OCI-M2 (cell line): ENCODE measurements around the gene CCDC174.

Source experiments
- DNase-seq: peaks from one replicate; lab custom pipeline; 2025; ENCODE audit not compliant: unreplicated experiment; lab: John Stamatoyannopoulos, UW

Gene CCDC174

DNA sequence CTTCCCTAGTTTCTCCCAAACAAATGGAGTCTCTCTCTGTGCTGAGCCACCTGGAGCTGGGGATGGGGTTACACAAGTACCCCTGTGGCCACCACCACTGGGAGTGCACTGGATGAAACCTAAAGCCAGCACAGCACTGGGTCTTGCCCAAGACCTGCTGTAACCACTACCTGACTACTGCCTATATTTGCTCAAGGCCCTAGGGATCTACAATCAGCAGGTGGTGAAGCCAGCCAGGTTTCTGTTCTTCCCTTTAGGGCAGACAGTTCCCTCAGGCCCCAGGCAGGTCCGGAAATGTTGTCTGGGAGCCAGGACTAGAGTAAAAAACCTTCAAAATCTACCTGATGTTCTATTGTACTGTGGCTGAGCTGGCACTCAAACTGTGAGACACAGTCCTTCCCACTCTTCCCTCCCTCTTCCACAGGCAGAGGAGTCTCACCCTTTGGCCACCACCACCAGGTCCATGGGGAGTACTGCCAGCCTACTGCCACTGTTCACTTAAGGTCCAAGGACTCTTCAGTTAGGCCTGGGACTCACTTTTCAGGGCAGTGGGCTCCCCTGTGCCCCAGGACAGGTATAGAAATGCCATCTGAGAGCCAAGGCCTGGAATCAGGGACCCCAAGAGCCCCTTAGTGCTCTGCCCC, 47.2 kb downstream of the CCDC174 start:
- no peak for DNase-seq

DNA sequence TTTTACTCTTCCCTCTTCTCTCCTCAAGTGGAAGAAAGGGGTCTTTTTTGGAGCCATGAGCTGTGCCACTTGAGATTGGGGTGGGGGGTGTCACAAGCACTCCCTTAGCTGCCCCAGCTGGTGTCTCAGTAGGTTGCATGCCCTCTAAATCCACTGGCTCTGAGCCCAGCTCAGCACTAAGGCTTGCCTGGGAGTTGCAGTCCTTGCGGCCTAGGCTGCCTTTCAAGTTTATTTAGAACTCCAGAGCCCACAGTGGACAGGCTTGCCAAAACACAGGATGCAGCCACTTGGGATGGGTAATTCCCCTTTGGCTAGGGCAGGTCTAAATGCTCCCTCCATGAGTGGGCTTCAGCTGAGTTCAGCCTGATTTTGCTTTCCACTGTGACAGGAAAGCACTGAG, 48.1 kb downstream of the CCDC174 start:
- no peak for DNase-seq

DNA sequence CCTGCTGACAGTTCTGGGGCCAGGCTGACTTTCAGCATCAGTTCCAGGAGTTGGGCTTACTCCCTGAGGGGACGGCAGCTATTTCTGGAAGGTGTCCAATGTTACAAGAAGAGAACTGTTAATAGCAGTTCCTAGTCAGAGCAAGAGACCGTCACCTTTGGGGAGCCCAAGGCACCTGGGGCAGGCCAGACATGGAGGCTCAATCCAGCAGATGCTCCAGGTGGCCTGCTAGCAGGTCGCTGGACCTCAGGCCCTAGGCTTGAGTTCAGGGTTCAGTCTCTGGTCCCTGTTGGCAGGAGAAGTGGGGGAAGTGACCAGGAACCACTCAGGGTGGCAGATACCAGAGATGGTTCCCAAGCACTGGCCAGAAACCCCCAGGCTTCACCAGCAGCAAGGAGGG, 49.3 kb downstream of the CCDC174 start:
- DNase-seq: no peak

DNA sequence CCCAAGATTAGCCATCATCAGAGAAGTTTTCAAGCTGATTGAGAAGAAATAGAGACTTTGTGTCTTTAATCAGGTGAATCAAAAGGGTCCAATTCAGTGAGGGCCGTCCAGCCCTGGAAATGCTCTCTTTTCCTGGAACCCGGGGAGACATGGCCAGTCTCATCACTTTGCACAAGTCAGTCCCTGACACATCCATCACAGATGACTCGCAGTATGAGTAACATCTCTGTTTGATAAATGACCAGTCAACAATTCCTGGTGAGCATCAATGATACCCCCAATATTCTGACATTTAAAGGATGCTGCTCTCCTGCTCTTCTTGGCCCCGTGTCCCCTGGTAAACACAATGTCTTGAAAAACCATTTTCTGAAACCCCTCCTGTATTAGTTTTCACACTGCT, 50.1 kb downstream of the CCDC174 start:
- DNase-seq: no peak

DNA sequence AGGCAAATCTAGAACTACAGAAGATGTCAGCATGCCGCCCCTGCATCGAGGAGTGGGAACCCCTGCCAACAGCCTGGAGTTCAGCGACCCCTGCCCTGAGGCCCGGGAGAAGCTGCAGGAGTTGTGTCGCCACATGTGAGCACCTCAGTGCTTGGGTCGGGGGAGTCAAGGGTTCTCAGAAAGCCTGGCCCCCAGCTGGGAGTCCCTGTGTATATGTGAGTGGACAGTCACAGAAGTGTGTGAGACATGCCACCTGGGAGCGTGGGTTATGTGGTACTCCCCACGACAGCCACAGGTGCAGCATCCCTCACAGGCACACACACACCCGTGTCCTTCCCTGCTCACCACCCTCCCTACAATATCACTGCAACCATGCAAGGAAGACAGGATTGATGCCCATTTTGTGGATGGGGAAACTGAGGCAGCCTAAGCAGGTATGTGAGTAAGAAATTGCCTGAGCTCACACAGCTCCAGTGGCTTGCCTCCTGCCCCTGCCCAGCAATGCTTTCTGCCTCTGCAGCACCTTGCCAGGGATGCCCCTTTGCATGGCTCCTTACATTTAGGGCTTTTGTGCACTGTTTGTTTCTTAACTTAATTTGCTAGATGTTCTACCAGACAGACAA, 51.7 kb downstream of the CCDC174 start:
- no peak for DNase-seq

DNA sequence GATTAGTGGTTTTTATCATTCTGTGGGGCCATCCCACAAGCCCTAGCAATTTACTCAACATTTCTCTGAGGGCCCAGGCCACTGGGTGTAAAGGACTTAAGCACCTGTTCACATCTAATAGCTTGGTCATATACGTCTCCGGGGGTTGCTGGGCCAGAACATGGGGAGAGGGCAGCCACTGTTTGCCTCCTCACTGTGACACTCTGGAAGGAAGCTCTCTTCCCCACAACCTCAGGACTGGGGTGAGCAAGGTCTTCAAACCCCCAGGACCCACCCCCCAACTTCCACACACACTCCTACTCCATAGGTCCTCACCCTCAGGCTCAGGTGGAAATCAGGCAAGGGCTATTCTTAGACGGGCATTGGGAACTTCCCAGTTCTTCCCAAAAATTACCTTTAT, 52.2 kb downstream of the CCDC174 start:
- DNase-seq: no peak

DNA sequence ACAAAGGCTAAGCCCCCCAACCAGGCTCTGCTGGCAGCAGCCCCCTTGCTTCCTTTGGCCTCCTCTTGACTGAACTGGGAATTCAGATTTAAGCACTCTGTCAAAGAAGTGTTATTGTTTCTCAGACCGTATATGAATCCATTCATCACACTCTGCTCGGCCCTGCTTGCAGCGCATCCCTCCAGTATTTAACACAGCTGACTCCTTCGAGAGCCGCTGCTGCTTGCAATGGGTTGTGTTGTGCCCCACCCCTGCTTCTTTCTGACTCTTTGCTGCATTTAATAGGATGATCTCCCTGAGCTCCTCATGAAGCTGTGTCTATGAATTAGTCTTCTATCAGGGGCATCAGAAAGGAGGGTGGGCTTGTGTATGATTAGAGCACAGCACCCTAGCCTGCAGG, 54.5 kb downstream of the CCDC174 start:
- DNase-seq: no peak

DNA sequence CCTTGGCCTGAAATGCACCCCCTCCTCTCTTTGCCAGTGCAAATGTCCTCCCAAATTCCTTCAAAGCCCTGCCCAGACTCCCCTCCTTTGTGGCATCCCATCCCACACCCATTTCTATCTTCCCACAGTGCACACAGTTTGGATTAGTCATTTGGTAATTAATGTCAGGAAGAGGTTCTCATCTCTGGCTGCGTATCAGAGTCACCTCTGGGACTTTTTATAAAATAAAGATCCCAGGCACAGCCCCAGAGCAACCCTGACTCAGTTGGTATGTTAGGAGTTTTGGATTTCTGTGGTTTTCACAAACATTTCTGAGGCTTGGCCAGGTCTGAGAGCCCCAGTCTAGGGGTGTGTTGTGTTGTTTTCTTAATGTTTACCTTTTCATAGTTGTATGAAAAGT, 65.0 kb downstream of the CCDC174 start:
- DNase-seq: no peak

DNA sequence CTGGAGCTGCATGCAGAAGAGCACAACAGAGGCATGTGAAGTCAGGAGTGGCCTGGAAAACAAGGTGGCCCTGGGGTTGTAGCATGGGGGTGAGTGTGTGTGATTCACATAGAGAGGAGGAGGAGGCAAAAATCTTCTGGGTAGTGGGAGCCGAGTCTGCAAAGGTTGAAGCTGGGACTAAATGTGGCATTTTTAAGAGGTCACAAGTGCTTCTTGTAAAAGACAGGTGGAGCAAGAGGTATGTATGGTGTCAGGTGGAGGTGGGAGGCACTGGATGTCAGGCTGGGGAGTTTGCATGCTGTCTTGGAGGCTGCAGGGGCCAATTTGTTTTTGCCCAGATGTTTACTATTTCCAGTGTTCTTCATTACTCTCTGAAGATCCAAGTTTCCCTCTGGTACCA, 65.7 kb downstream of the CCDC174 start:
- no peak for DNase-seq

DNA sequence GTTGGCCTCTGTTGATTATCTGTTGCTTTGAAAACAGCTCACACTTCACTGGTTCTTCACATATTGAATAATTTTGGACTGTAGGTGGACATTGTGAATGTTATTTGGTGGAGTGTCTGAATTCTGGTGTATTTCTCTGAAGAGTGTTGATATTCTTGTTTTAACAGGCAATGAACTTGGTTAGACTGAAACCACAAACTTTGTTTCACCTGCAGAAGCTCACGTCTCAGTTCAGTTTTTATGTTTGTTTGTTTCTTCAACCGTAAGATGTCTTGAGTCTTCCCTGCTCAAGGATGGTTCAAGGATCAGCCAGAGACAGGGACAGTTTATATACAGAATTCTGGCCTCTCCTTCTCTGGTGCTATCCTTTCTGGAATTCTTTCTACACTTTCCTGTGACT, 67.0 kb downstream of the CCDC174 start:
- DNase-seq: no peak

DNA sequence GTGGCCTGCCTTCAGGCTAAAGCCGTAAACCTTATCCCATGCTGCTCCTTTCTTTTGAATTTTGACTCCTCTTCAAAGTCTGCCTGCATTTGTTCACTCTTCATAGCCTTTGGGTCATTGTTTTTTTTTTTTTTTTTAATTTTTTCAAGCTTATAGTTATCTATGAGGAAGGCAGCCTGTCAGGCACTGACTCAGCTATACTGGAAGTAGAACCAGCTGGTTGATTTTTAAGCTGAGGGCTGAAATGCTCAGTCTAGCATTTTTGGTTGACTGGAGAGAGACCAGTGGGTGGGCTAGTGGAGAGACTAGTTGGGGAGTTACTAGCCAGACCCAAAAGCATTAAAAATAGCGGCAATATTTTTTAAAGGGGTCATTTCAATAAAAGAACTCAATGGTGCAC, 67.4 kb downstream of the CCDC174 start:
- no peak for DNase-seq

DNA sequence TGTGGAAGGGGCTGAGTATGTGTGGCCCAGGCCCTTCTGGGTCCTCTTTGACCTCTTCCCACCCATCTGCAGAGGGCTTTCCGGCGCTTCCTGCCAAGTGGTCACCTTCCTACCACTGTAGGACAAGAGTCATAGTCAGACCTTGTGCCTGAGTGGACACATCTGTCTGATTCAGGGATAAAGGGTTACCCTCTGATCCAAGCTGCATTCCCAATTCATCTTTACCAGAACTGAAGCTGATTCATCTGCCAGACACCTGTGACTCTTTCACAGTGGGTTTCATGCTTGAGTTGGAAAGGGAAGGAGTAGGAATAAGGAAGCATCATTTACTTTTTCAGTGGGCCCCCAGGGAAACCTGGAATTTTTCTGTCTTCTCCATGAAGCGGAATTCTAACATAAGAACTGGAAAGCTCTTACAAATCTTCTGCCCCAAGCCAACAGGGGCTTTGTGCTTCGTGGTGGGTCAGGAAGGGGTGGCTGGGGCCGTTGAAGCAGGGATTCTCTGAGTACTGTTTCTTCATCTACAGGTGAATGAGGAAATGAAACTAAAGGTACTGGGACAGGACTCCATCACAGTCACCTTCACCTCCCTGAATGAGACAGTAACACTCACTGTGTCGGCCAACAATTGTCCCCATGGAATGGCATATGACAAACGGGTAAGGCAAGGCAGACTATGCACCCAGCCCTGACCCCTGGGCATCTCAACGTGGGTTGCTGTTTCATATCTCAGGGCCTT, 69.7 kb downstream of the CCDC174 start:
- no peak for DNase-seq
